ENCODE results near the gene GCNT1. TPM values are rescaled to one million over a fixed set of nuclear protein-coding genes. Genes with fewer than 3 reads are reported as not detected.
"Not testable (repeated sequence)": the region's sequence is repeated elsewhere in the genome, so short reads cannot be mapped to it uniquely, and the experiment has no call there.

Gene GCNT1
- total and polyA plus RNA-seq, 4 donors: 1.9 to 5.3 (median 3.1) TPM

DNA sequence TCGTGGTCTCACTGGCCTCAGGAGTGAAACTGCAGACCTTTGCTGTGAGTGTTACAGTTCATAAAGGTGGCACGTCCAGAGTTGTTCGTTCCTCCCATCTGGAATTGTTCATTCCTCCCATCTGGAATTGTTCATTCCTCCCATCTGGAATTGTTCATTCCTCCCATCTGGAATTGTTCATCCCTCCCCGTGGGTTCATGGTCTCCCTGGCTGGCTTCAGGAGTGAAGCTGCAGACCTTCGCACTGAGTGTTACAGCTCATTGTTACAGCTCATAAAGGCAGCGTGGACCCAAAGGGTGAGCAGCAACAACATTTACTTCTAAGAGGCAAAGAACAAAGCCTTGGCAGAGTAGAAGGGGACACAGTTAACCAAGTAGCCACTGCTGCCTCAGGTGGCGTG lies 69.1 kb downstream of the GCNT1 start:
- DNase-seq (ENCODE audit: low read depth in 4 of 6, low spot score in 6 of 6): no peak
- H3K9me3 ChIP-seq (ENCODE audit: control insufficient read depth, insufficient read depth, low read length): peaks cover 2% of the 10 kb centered on the region
- H3K4me3 ChIP-seq (ENCODE audit: low read depth, low read length): no peak overlapping the region
- 90% methylated on average over 4 of the region's 7 CpGs for WGBS (ENCODE audit: insufficient coverage)
- H3K4me1 ChIP-seq (ENCODE audit: control insufficient read depth, insufficient read depth, low read length): no peaks in the 10 kb centered on the region
- no peaks in the 10 kb centered on the region for H3K36me3 ChIP-seq (ENCODE audit: control insufficient read depth, insufficient read depth, low read length)
- no peak overlapping the region for H3K27ac ChIP-seq (ENCODE audit: low read depth, low read length)
- no peaks in the 10 kb centered on the region for H3K27me3 ChIP-seq (ENCODE audit: control insufficient read depth, insufficient read depth, low read length)

- no peak overlapping the region for H3K4me3 ChIP-seq (ENCODE audit: low read depth, low read length)
- peaks cover 2% of the 10 kb centered on the region for H3K9me3 ChIP-seq (ENCODE audit: control insufficient read depth, insufficient read depth, low read length)
- H3K36me3 ChIP-seq (ENCODE audit: control insufficient read depth, insufficient read depth, low read length): no peaks in the 10 kb centered on the region
- H3K27ac ChIP-seq (ENCODE audit: low read depth, low read length): no peak overlapping the region
- DNase-seq (ENCODE audit: low read depth in 4 of 6, low spot score in 6 of 6): no peak
- 95% methylated on average over 16 of the region's 20 CpGs for WGBS (ENCODE audit: insufficient coverage)
- no peaks in the 10 kb centered on the region for H3K27me3 ChIP-seq (ENCODE audit: control insufficient read depth, insufficient read depth, low read length)
- H3K4me1 ChIP-seq (ENCODE audit: control insufficient read depth, insufficient read depth, low read length): no peaks in the 10 kb centered on the region
Observed at GRCh38 chr9:76528642-76529190, 69.7 kb downstream of the GCNT1 start.

- H3K4me3 ChIP-seq (ENCODE audit: low read depth, low read length): no peak overlapping the region
- H3K9me3 ChIP-seq (ENCODE audit: control insufficient read depth, insufficient read depth, low read length): peaks cover 2% of the 10 kb centered on the region
- no peaks in the 10 kb centered on the region for H3K27me3 ChIP-seq (ENCODE audit: control insufficient read depth, insufficient read depth, low read length)
- no peaks in the 10 kb centered on the region for H3K36me3 ChIP-seq (ENCODE audit: control insufficient read depth, insufficient read depth, low read length)
- H3K27ac ChIP-seq (ENCODE audit: low read depth, low read length): no peak overlapping the region
- 98% methylated on average over 4 of the region's 5 CpGs for WGBS (ENCODE audit: insufficient coverage)
- no peak for DNase-seq (ENCODE audit: low read depth in 4 of 6, low spot score in 6 of 6)
- no peaks in the 10 kb centered on the region for H3K4me1 ChIP-seq (ENCODE audit: control insufficient read depth, insufficient read depth, low read length)
Observed at GRCh38 chr9:76529653-76530052, 70.7 kb downstream of the GCNT1 start.

- H3K4me3 ChIP-seq (ENCODE audit: low read depth, low read length): no peak overlapping the region
- H3K9me3 ChIP-seq (ENCODE audit: control insufficient read depth, insufficient read depth, low read length): peaks cover 2% of the 10 kb centered on the region
- H3K27me3 ChIP-seq (ENCODE audit: control insufficient read depth, insufficient read depth, low read length): no peaks in the 10 kb centered on the region
- no peaks in the 10 kb centered on the region for H3K4me1 ChIP-seq (ENCODE audit: control insufficient read depth, insufficient read depth, low read length)
- no peaks in the 10 kb centered on the region for H3K36me3 ChIP-seq (ENCODE audit: control insufficient read depth, insufficient read depth, low read length)
- peak in 1 of 6 donors; percentile 23 for DNase-seq (ENCODE audit: low read depth in 4 of 6, low spot score in 6 of 6)
- no peak overlapping the region for H3K27ac ChIP-seq (ENCODE audit: low read depth, low read length)
- WGBS (ENCODE audit: insufficient coverage): 11% methylated on average over 3 of the region's 6 CpGs
Observed at GRCh38 chr9:76530458-76531110, 71.6 kb downstream of the GCNT1 start.

DNA sequence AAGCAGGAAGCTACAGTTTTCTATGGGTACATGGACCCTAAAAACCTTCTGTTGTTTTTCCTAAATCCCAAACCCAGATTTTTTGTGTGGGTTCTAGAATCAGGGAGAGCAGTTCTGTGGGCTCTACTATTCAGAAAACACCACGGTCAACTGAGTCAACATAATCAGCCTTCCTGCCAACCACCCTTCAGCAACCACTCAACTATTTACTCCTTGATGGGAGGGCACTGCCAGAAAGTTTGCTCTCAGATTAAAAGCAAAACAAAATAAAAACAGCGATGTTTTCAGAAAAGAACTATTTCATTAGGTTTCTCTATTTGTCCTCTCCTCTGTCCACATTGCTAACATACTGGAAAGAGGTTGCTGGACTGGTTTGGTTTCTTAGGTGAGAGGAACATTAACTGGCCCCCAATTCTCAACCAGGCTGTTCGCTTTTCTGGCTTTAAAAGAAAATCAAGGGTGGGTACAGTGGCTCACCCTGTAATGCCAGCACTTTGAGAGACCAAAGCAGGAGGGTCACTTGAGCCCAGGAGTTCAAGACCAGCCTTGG lies 72.3 kb downstream of the GCNT1 start:
- no peak for DNase-seq (ENCODE audit: low read depth in 4 of 6, low spot score in 6 of 6)
- H3K9me3 ChIP-seq (ENCODE audit: control insufficient read depth, insufficient read depth, low read length): peaks cover 2% of the 10 kb centered on the region
- no peaks in the 10 kb centered on the region for H3K4me1 ChIP-seq (ENCODE audit: control insufficient read depth, insufficient read depth, low read length)
- 69% methylated on average over 2 of the region's 3 CpGs for WGBS (ENCODE audit: insufficient coverage)
- no peaks in the 10 kb centered on the region for H3K36me3 ChIP-seq (ENCODE audit: control insufficient read depth, insufficient read depth, low read length)
- H3K27me3 ChIP-seq (ENCODE audit: control insufficient read depth, insufficient read depth, low read length): no peaks in the 10 kb centered on the region
- H3K27ac ChIP-seq (ENCODE audit: low read depth, low read length): no peak overlapping the region
- H3K4me3 ChIP-seq (ENCODE audit: low read depth, low read length): no peak overlapping the region

DNA sequence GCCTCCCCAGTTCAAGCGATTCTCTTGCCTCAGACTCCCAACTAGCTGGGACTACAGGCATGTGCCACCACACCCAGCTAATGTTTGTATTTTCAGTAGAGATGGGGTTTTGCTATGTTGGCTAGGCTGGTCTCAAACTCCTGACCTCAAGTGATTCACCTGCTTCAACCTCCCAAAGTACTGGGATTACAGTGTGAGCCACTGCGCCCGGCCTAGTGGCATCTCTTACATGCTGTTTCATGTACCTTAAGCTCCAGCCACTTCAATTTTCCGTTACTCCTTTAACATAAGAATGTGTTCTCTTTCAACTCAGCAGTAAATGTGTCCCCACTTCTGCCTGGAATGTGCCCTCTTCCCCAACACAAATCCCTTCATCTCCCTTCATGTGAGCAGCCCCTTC lies 73.9 kb downstream of the GCNT1 start:
- H3K9me3 ChIP-seq (ENCODE audit: control insufficient read depth, insufficient read depth, low read length); H3K27me3 ChIP-seq (ENCODE audit: control insufficient read depth, insufficient read depth, low read length); H3K36me3 ChIP-seq (ENCODE audit: control insufficient read depth, insufficient read depth, low read length); H3K27ac ChIP-seq (ENCODE audit: low read depth, low read length); DNase-seq (ENCODE audit: low read depth in 4 of 6, low spot score in 6 of 6); H3K4me1 ChIP-seq (ENCODE audit: control insufficient read depth, insufficient read depth, low read length); H3K4me3 ChIP-seq (ENCODE audit: low read depth, low read length): not testable (repeated sequence)
- 95% methylated on average over 3 of the region's 4 CpGs for WGBS (ENCODE audit: insufficient coverage)

- Histone ChIP-seq H3K9me3 (ENCODE audit: control insufficient read depth, insufficient read depth, low read length) (no peaks in the 10 kb centered on the region), H3K27ac (ENCODE audit: low read depth, low read length) (no peak overlapping the region), H3K4me1 (ENCODE audit: control insufficient read depth, insufficient read depth, low read length) (peaks cover 8% of the 10 kb centered on the region), H3K27me3 (ENCODE audit: control insufficient read depth, insufficient read depth, low read length) (no peaks in the 10 kb centered on the region), H3K36me3 (ENCODE audit: control insufficient read depth, insufficient read depth, low read length) (no peaks in the 10 kb centered on the region), H3K4me3 (ENCODE audit: low read depth, low read length) (no peak overlapping the region)
- WGBS (ENCODE audit: insufficient coverage): no CpG with 5 or more reads among the region's 1 CpG
- DNase-seq (ENCODE audit: low read depth in 4 of 6, low spot score in 6 of 6): no peak
Observed at GRCh38 chr9:76534026-76534425, 75.0 kb downstream of the GCNT1 start.

DNA sequence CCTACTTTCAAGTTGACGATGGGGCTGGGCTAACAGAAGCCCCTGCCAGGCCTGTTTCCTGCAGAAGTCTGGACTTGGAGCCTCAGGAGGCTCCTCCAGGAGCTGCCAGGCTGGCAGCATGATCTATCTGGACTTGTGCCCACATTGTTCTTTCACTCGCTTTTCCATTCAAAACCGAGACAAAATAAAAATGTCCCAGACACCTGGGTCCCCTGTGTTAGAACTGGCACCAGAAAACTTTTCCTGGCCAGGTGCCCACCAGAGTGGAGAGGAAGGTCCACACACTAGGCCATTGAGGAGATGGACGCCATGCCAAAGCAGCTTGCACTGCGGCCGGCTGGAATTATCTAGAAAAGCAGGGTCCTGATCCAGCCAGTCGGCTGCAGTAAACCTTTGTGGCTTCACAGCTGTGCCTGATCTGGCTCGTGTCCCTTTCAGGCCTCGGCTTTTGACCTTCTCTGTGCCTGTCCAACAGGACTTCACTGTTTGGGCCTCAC lies 78.2 kb downstream of the GCNT1 start:
- Histone ChIP-seq H3K27me3 (ENCODE audit: control insufficient read depth, insufficient read depth, low read length) (no peaks in the 10 kb centered on the region), H3K4me1 (ENCODE audit: control insufficient read depth, insufficient read depth, low read length) (peaks cover 8% of the 10 kb centered on the region), H3K9me3 (ENCODE audit: control insufficient read depth, insufficient read depth, low read length) (no peaks in the 10 kb centered on the region), H3K4me3 (ENCODE audit: low read depth, low read length) (no peak overlapping the region), H3K36me3 (ENCODE audit: control insufficient read depth, insufficient read depth, low read length) (no peaks in the 10 kb centered on the region), H3K27ac (ENCODE audit: low read depth, low read length) (no peak overlapping the region)
- peak in 3 of 6 donors; percentile 1 to 65 (median 20) for DNase-seq (ENCODE audit: low read depth in 4 of 6, low spot score in 6 of 6)
- 33% methylated on average over 8 of the region's 9 CpGs for WGBS (ENCODE audit: insufficient coverage)

DNA sequence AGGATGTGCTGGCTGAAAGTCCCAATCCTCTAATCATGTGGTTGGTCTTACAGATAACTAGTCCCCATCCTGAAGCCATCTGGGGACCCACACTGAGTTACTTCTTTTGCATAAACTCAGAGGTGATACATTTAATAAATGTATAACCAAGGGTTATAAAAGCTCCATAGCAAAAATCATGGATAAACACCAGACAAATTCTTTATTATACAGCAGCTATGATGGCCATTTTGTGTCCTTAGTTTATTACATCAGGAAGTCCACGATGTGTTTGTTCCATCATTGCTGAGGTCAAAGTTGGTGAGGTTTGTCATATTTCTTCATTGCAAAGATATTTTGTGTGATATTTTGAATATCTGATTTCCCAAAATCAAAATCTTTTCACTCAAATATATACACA lies 80.2 kb downstream of the GCNT1 start:
- Histone ChIP-seq H3K4me3 (ENCODE audit: low read depth, low read length) (no peak overlapping the region), H3K9me3 (ENCODE audit: control insufficient read depth, insufficient read depth, low read length) (no peaks in the 10 kb centered on the region), H3K4me1 (ENCODE audit: control insufficient read depth, insufficient read depth, low read length) (peaks cover 8% of the 10 kb centered on the region), H3K27me3 (ENCODE audit: control insufficient read depth, insufficient read depth, low read length) (no peaks in the 10 kb centered on the region), H3K36me3 (ENCODE audit: control insufficient read depth, insufficient read depth, low read length) (no peaks in the 10 kb centered on the region), H3K27ac (ENCODE audit: low read depth, low read length) (no peak overlapping the region)
- WGBS (ENCODE audit: insufficient coverage): no CpG with 5 or more reads among the region's 1 CpG
- DNase-seq (ENCODE audit: low read depth in 4 of 6, low spot score in 6 of 6): no peak

DNA sequence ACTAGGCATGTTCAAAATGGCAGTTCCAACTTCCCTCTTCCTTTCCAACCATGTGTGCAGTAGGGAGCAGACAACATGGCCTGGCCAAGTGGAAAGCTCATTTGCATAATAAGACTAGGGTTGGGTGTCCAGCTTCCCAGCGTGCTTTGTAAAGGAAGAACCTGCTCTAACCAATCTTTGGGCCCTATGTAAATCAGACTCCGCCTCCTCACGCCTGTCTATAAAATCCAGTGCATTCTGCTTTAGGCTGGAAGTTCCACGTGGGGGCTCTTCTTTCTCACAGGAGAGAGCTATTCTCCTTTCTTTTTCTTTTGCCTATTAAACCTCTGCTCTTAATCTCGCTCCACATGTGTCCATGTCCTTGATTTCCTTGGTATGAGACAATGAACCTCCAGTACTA lies 83.4 kb downstream of the GCNT1 start:
- Histone ChIP-seq H3K27me3 (ENCODE audit: control insufficient read depth, insufficient read depth, low read length) (no peaks in the 10 kb centered on the region), H3K36me3 (ENCODE audit: control insufficient read depth, insufficient read depth, low read length) (no peaks in the 10 kb centered on the region), H3K4me3 (ENCODE audit: low read depth, low read length) (no peak overlapping the region), H3K4me1 (ENCODE audit: control insufficient read depth, insufficient read depth, low read length) (peaks cover 2% of the 10 kb centered on the region), H3K27ac (ENCODE audit: low read depth, low read length) (no peak overlapping the region), H3K9me3 (ENCODE audit: control insufficient read depth, insufficient read depth, low read length) (no peaks in the 10 kb centered on the region)
- 55% methylated on average over 2 of the region's 5 CpGs for whole genome bisulfite sequencing (ENCODE audit: insufficient coverage)
- peak in 1 of 6 donors; percentile 43 for DNase-seq (ENCODE audit: low read depth in 4 of 6, low spot score in 6 of 6)
